ENCODE data around the gene SLC19A1. TPM values are rescaled to one million over a fixed set of nuclear protein-coding genes. Genes with fewer than 3 reads are reported as not detected.

SLC19A1 gene
- total RNA-seq, 1 donor from 2014 or later = 21.7 TPM

DNA sequence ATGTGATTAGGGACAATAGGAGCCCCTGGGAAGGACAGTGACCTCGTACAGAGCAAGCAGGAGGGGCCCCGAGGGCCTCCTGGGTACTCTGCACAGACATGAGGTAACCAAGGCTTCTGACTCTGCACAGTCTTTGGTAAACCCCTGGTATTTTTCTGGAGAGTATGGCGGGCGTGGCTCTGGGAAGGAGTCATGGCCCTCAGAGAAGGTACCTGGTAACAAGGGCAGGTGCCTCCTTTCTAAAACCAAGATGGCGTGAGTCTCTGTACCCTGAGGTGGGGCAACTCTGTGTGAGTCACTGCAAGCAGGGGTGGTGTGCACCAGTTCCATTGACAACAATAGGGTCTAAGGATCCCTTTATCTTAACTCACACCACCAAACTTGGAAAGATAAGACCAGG lies 39.9 kb upstream of the SLC19A1 start:
- TF ChIP-seq, protein P1, sequence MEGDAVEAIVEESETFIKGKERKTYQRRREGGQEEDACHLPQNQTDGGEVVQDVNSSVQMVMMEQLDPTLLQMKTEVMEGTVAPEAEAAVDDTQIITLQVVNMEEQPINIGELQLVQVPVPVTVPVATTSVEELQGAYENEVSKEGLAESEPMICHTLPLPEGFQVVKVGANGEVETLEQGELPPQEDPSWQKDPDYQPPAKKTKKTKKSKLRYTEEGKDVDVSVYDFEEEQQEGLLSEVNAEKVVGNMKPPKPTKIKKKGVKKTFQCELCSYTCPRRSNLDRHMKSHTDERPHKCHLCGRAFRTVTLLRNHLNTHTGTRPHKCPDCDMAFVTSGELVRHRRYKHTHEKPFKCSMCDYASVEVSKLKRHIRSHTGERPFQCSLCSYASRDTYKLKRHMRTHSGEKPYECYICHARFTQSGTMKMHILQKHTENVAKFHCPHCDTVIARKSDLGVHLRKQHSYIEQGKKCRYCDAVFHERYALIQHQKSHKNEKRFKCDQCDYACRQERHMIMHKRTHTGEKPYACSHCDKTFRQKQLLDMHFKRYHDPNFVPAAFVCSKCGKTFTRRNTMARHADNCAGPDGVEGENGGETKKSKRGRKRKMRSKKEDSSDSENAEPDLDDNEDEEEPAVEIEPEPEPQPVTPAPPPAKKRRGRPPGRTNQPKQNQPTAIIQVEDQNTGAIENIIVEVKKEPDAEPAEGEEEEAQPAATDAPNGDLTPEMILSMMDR (IDR thresholded peaks at IDR 0.05; ENCODE audit: insufficient read depth, low read length, poor library complexity, severe bottlenecking) = no peak
- no peak overlapping the region for H3K4me3 ChIP-seq (ENCODE audit: low read depth, low read length)
- no peaks in the 10 kb centered on the region for H3K36me3 ChIP-seq (ENCODE audit: control insufficient read depth, insufficient read depth, low read length)
- H3K27me3 ChIP-seq (ENCODE audit: control insufficient read depth, insufficient read depth, low read length) = peaks cover 2% of the 10 kb centered on the region
- DNase-seq (ENCODE audit: low read depth) = no peak

DNA sequence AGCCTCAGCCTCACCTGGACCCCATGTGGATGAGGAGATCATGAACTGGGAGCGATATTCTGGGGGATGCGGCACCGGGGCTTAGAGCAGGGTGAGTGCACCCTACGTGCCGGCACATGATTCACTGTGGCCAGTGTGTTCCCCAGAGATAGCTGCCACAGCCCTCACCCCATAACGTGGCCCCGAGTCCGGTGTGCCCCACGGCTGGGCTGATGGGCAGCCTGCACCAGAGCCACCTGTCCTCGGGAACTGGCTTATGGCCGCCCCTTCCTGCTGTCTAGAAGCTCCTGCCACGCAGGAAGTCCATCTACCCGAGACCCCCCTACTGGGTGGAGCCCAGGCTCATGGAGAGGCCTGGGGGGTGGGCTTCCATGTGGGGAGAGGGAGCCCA lies 39.1 kb upstream of the SLC19A1 start:
- TF ChIP-seq, protein P1 (IDR thresholded peaks at IDR 0.05; ENCODE audit: insufficient read depth, low read length, poor library complexity, severe bottlenecking) = no peak
- DNase-seq (ENCODE audit: low read depth) = no peak
- Histone ChIP-seq H3K36me3 (ENCODE audit: control insufficient read depth, insufficient read depth, low read length) (no peaks in the 10 kb centered on the region), H3K27me3 (ENCODE audit: control insufficient read depth, insufficient read depth, low read length) (peaks cover 2% of the 10 kb centered on the region), H3K4me3 (ENCODE audit: low read depth, low read length) (no peak overlapping the region)

DNA sequence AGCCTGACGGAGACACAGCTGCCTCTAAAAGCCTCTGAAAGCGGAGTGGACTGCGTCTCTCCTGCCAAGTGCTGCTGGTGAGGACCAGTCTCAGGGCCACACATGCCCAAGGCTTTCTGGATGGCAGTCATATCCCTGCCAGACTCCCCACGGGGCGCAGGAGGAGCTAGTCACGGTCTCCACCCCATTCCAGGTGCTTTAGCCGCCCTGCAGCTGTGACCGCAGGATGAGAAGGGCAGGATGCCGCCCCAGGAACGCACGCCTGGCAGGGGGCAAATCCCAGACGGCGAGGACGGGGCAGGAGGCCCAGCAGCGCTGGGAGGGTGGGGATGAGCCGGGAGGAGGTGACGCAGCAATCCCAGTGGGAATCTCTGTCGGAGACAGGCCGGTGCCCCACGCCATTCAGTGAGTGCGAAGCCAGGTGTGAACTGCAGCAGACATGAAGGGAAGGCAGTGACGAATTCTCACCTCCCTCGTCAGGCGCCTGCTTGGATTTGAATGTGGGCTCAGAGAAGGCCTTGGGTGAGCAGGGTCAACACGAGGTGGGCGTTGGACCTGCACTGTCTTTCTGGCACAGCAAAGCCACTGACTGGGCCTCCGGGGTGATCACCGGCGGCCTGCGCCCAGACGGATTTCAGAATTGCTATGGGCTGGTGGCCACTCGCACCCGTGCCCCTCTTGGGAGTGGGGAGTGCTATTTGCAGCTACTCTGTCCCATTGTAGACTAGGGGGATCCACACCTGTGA lies 38.5 kb upstream of the SLC19A1 start:
- Histone ChIP-seq H3K4me3 (ENCODE audit: low read depth, low read length) (no peak overlapping the region), H3K27me3 (ENCODE audit: control insufficient read depth, insufficient read depth, low read length) (peaks cover 6% of the 10 kb centered on the region), H3K36me3 (ENCODE audit: control insufficient read depth, insufficient read depth, low read length) (no peaks in the 10 kb centered on the region)
- DNase-seq (ENCODE audit: low read depth) = no peak
- TF ChIP-seq, protein P1 (IDR thresholded peaks at IDR 0.05; ENCODE audit: insufficient read depth, low read length, poor library complexity, severe bottlenecking) = no peak

DNA sequence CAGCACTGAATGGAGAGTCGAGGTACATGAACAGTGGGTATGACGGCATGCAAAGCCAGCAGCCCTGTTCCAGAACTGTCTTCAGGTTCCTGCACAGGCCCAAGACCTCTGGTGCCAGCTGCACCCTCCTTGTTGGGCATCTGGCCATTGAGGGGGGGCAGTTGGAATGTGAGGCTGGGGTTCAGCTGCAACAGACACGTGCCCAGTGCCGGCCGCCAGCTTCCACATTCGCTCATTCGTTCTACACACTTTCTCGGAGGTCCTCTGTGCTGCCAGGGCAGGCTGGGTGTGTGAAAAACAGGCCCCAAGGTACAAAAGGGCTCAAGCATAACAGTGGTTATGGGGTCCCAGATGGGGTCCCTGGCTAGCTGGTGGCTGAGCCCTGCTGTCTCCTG lies 37.9 kb upstream of the SLC19A1 start:
- TF ChIP-seq, protein P1 (IDR thresholded peaks at IDR 0.05; ENCODE audit: insufficient read depth, low read length, poor library complexity, severe bottlenecking) = no peak
- Histone ChIP-seq H3K4me3 (ENCODE audit: low read depth, low read length) (no peak overlapping the region), H3K36me3 (ENCODE audit: control insufficient read depth, insufficient read depth, low read length) (no peaks in the 10 kb centered on the region), H3K27me3 (ENCODE audit: control insufficient read depth, insufficient read depth, low read length) (peaks cover 6% of the 10 kb centered on the region)
- DNase-seq (ENCODE audit: low read depth) = no peak

DNA sequence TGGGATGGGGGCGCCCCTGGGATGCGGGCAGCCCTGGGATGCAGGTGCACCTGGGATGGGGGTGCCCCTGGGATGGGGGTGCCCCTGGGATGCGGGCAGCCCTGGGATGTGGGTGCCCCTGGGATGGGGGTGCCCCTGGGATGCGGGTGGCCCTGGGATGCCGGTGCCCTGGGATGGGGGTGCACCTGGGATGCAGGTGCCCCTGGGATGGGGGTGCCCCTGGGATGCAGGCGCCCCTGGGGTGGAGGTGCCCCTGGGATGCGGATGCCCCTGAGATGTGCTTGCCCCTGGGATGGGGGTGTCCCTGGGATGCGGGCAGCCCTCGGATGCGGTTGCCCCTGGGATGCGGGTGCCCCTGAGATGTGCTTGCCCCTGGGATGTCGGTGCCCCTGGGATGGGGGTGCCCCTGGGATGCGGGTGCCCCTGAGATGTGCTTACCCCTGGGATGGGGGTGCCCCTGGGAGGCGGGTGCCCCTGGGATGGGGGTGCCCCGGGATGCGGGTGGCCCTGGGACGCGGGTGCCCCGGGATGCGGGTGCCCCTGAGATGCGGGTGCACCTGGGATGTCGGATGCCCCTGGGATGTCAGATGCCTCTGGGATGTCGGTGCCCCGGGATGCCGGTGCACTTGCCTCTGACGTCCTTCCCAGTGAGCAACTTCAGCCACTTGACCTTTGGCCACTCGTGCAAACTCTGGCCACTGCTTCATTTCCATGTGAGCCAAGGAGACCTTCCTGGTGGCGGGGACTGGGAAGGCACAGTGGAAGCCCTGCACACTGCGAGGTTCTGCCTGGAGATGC lies 37.3 kb upstream of the SLC19A1 start:
- Histone ChIP-seq H3K27me3 (ENCODE audit: control insufficient read depth, insufficient read depth, low read length) (peaks cover 6% of the 10 kb centered on the region), H3K36me3 (ENCODE audit: control insufficient read depth, insufficient read depth, low read length) (no peaks in the 10 kb centered on the region), H3K4me3 (ENCODE audit: low read depth, low read length) (no peak overlapping the region)
- no peak for DNase-seq (ENCODE audit: low read depth)
- TF ChIP-seq, protein P1 (IDR thresholded peaks at IDR 0.05; ENCODE audit: insufficient read depth, low read length, poor library complexity, severe bottlenecking) = no peak

Data from kidney epithelial cell (primary cell).